HG03460 (cell line): ENCODE results near the gene ZNF214.
"Not testable (repeated sequence)": the region's sequence is repeated elsewhere in the genome, so short reads cannot be mapped to it uniquely, and the experiment has no call there.

Experiments used
- ATAC-seq: cut with Tn5 transposase; IDR thresholded peaks from one replicate; pipeline ENCODE4 v1.9.1; 2021; ENCODE audit not compliant: unreplicated experiment

Gene ZNF214

DNA sequence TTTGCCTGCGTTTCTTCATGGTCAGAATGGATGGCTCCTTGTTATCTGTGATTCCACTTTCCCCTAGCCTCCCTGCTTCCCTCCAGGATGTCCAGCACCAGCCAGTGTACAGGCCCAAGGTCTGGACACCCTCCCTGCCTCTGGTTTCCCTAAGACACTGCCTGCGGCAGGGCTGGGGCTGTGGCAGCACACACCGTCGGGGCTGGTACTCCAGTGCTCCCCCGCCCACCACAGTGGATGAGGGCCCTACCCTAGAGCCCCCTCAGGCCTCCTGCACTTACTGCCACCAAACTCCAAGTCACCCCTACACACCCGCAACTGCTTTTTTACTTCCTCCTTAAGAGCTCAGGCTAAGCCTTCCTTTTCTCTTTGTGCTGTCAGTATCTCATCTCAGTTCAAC is 28.9 kb downstream of the ZNF214 start:
- ATAC-seq, result no peak

DNA sequence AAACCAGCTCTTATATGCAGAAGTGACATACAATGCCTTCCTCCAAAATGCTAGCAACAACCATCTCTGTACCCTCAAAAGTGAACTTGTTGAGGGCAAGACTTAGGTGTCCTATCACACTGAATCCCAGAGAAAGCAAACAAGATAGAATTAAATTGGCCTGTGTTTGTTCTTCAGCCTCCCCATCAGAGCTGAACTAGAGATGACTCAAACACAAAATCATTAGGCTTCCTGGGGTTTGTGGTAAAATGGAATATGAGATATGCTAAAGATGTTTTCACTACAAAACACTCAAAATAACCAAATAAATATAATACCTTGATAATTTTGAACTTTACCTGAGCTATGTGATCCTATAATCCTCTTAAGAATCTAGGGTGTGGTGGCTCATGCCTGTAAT is 31.6 kb downstream of the ZNF214 start:
- no peak for ATAC-seq

DNA sequence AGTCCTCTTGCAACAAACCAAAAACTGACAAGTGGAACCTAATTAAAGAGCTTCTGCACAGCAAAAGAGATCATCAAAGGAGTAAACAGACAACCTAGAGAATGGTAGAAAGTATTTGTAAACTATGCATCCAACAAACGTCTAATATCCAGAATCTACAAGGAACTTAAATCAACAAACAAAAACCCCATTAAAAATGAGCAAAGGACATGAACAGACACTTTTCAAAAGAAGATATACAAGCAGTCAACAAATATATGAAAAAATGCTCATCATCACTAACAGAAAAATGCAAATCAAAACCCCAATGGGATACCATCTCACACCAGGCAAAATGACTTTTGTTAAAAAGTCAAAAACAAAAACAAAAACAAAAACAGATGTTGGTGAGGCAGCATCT is 33.7 kb downstream of the ZNF214 start:
- ATAC-seq, result no peak

DNA sequence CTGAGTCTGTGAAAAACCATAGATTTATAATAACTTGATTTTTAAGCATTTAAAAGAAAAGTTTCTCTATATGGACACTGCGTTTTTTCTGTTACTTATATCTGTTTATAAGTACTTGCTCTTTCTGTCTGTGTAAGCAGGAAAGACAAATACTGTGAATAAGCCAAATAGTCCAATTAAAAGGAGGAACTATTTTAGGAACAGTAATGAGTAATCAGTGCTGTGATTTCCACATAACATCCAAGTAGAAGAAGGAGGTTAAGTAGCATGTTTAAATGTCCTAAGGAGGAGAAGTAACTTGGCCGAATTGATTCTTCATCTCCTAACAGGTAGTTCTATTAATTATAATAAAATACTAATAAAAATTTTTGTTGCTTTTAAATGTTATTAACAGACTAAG is 40.8 kb downstream of the ZNF214 start:
- ATAC-seq, result no peak

DNA sequence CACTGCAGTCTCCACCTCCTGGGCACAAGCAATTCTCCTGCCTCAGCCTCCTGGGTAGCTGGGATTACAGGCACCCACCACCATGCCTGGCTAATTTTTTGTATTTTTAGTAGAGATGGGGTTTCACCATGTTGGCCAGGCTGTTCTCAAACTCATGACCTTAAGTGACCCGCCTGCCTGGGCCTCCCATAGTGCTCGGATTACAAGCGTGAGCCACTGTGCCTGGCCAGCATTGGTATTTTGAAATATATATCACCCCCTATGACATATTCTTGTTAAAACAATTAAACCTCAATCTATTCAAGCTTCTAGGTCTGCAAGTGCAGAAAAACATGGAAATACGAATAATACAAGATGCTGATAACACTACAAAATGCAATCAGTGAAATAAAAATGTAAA is 50.3 kb downstream of the ZNF214 start:
- not testable (repeated sequence) for ATAC-seq

DNA sequence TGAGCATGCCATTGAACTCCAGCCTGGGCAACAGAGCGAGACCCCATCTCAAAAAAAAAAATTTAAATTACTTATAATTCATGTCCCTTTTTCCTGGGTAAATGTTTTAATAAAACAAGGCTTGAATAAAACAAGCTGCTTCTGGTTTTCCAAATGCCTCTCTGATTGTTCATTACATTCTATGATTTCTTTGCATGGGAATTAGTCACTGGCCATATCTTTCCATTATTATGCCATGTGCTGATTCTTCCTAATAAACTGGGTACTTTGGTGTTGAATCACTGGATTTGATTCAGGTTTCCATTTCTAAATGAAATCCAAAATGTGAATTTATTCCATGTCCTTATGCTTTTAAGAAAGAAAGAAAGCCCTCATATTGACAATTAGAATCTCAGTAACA is 51.3 kb downstream of the ZNF214 start:
- no peak for ATAC-seq

DNA sequence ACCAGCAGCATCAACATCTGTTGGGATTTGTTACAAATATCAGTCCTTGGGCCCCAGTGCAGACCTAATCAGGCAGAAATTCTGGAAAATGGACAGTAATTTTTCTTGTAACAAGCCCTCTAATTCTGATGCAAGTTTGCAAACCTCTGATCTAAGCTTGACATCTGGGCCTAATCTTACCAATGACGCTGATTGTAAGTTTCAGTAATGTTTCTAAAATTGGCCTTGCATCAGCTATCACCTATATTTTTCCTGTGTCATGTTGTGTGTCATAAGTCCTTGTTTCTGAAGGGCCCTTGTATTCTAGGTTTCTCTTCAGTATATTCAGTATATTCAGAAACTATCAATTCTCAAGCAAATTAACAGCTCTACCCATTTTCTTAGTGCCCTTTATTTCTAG is 57.5 kb downstream of the ZNF214 start:
- ATAC-seq, result no peak

DNA sequence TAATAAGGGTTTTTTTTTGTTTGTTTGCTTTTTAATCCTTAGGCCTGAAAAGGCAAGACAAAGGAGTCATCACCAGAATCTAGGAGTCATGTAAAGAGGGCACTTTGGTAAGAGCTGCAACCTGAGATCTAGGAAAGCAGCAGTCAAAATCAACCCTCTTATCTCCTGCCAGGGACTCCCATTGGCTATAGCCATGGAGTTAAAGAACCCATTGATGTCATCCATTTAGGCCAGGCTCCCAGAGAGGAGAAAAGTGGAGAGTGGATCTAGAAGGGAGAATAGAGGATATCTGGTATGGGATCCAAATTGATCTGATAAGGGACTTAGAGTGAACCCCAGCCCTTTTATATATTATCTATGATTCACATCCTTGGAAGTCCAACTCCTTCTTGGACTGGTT is 58.0 kb downstream of the ZNF214 start:
- no peak for ATAC-seq

DNA sequence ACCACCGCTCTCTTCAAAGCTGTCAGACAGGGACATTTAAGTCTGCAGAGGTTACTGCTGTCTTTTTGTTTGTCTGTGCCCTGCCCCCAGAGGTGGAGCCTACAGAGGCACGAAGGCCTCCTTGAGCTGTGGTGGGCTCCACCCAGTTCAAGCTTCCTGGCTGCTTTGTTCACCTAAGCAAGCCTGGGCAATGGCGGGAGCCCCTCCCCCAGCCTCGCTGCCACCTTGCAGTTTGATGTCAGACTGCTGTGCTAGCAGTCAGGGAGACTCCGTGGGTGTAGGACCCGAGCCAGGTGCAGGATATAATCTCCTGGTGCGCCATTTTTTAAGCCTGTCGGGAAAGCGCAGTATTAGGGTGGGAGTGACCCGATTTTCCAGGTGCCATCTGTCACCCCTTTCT is 65.9 kb downstream of the ZNF214 start:
- ATAC-seq, result not testable (repeated sequence)
